ENCODE results near the gene SMIM5.

DNA sequence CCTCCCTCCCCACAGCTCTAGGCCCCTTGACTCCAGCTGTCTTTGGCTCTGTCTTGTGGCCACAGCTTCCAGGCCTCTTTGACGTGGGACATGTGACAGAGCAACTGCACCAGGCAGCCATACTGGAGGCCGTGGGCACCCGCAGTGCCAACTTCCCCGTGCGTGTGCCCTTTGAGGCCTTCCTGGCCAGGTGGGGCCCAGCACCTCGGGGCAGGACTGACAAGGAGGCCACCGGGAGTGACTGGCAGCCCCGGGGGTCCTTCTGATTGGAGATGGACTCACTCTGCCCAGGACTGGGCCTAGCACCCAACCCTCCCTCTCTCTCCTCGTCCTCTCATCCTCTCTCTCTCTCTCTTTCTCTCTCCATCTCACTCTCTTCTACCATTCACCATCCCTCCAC lies 30.1 kb upstream of the SMIM5 start:
- no peak for TF ChIP-seq EZH2phosphoT487 (IDR thresholded peaks at IDR 0.05; ENCODE audit: insufficient read depth, low read depth)
- TF ChIP-seq EZH2 (IDR thresholded peaks at IDR 0.05; ENCODE audit: insufficient read depth, poor library complexity, severe bottlenecking): no peak

All from GM23248 (cell line).